ENCODE results near the gene ARSK. TPM values are rescaled to one million over a fixed set of nuclear protein-coding genes. Genes with fewer than 3 reads are reported as not detected.
"Not testable (repeated sequence)": the region's sequence is repeated elsewhere in the genome, so short reads cannot be mapped to it uniquely, and the experiment has no call there.

Gene ARSK
- total RNA-seq, 2 donors from 2014 or later = 6.4 to 7.2 TPM

GRCh38 chr5:95631255-95631958 lies 76.5 kb downstream of the ARSK start:
- ATAC-seq (replicated peaks in 1 of 2) (peak; percentile 13 to 16), DNase-seq (no peak)
- Mint-ChIP-seq H3K36me3 (ENCODE audit: insufficient read depth in 2 of 2) (peaks cover 6 to 12% of the 10 kb centered on the region in 2 donors), H3K27me3 (ENCODE audit: low read depth) (no peaks in the 10 kb centered on the region), H3K4me3 (peak overlapping the region; percentile 40 to 53), H3K27ac (peak overlapping the region; percentile 94), H3K4me1 (ENCODE audit: low read depth) (peaks cover 18% of the 10 kb centered on the region), H3K9me3 (peaks cover 4 to 6% of the 10 kb centered on the region in 2 donors)

GRCh38 chr5:95631991-95632675 lies 77.2 kb downstream of the ARSK start:
- H3K27me3 Mint-ChIP-seq (ENCODE audit: low read depth) = no peaks in the 10 kb centered on the region
- H3K9me3 Mint-ChIP-seq = peaks cover 4 to 6% of the 10 kb centered on the region in 2 donors
- DNase-seq = peak; percentile 77 to 81
- ATAC-seq (replicated peaks in 1 of 2) = peak; percentile 99
- H3K4me3 Mint-ChIP-seq = peak overlapping the region; percentile 40 to 53
- H3K36me3 Mint-ChIP-seq (ENCODE audit: insufficient read depth in 2 of 2) = peaks cover 6 to 12% of the 10 kb centered on the region in 2 donors
- H3K27ac Mint-ChIP-seq = peak overlapping the region; percentile 94
- peaks cover 18% of the 10 kb centered on the region for H3K4me1 Mint-ChIP-seq (ENCODE audit: low read depth)

- not testable (repeated sequence) for H3K27ac Mint-ChIP-seq; H3K9me3 Mint-ChIP-seq; ATAC-seq (replicated peaks in 1 of 2); H3K27me3 Mint-ChIP-seq (ENCODE audit: low read depth); DNase-seq; H3K4me3 Mint-ChIP-seq
- Mint-ChIP-seq H3K4me1 (ENCODE audit: low read depth) (peaks cover 18% of the 10 kb centered on the region), H3K36me3 (ENCODE audit: insufficient read depth in 2 of 2) (peaks cover 6 to 12% of the 10 kb centered on the region in 2 donors)
Observed at GRCh38 chr5:95632942-95633341, 78.0 kb downstream of the ARSK start.

GRCh38 chr5:95633671-95634070 lies 78.8 kb downstream of the ARSK start:
- Mint-ChIP-seq H3K9me3 (peaks cover 4 to 6% of the 10 kb centered on the region in 2 donors), H3K4me1 (ENCODE audit: low read depth) (peaks cover 18% of the 10 kb centered on the region)
- no peak for ATAC-seq (replicated peaks in 1 of 2)

GRCh38 chr5:95634081-95634480 lies 79.2 kb downstream of the ARSK start:
- Mint-ChIP-seq H3K27me3 (ENCODE audit: low read depth) (no peaks in the 10 kb centered on the region), H3K4me3 (no peak overlapping the region), H3K4me1 (ENCODE audit: low read depth) (peaks cover 18% of the 10 kb centered on the region), H3K36me3 (ENCODE audit: insufficient read depth in 2 of 2) (peaks cover 6 to 12% of the 10 kb centered on the region in 2 donors), H3K9me3 (peaks cover 4 to 6% of the 10 kb centered on the region in 2 donors), H3K27ac (no peak overlapping the region)
- DNase-seq (no peak), ATAC-seq (replicated peaks in 1 of 2) (no peak)

More at GRCh38 chr5:95633671-95634070, 78.8 kb downstream of the ARSK start:
- no peak overlapping the region for H3K27ac Mint-ChIP-seq
- DNase-seq = no peak
- H3K27me3 Mint-ChIP-seq (ENCODE audit: low read depth) = no peaks in the 10 kb centered on the region
- H3K36me3 Mint-ChIP-seq (ENCODE audit: insufficient read depth in 2 of 2) = peaks cover 6 to 12% of the 10 kb centered on the region in 2 donors
- no peak overlapping the region for H3K4me3 Mint-ChIP-seq

GRCh38 chr5:95638632-95639031 lies 83.7 kb downstream of the ARSK start:
- H3K4me3 Mint-ChIP-seq = no peak overlapping the region
- no peaks in the 10 kb centered on the region for H3K9me3 Mint-ChIP-seq
- no peaks in the 10 kb centered on the region for H3K4me1 Mint-ChIP-seq (ENCODE audit: low read depth)
- peaks cover under 1% of the 10 kb centered on the region in 2 donors for H3K36me3 Mint-ChIP-seq (ENCODE audit: insufficient read depth in 2 of 2)
- no peak overlapping the region for H3K27ac Mint-ChIP-seq
- no peaks in the 10 kb centered on the region for H3K27me3 Mint-ChIP-seq (ENCODE audit: low read depth)
- ATAC-seq (replicated peaks in 1 of 2) (no peak), DNase-seq (no peak)

GRCh38 chr5:95641741-95642220 lies 86.9 kb downstream of the ARSK start:
- no peaks in the 10 kb centered on the region for H3K27me3 Mint-ChIP-seq (ENCODE audit: low read depth)
- no peaks in the 10 kb centered on the region for H3K36me3 Mint-ChIP-seq (ENCODE audit: insufficient read depth in 2 of 2)
- H3K4me3 Mint-ChIP-seq = no peak overlapping the region
- H3K9me3 Mint-ChIP-seq = no peaks in the 10 kb centered on the region
- H3K27ac Mint-ChIP-seq = no peak overlapping the region
- H3K4me1 Mint-ChIP-seq (ENCODE audit: low read depth) = peaks cover 23% of the 10 kb centered on the region
- no peak for ATAC-seq (replicated peaks in 1 of 2)
- no peak for DNase-seq

- peaks cover 27% of the 10 kb centered on the region for H3K4me1 Mint-ChIP-seq (ENCODE audit: low read depth)
- no peak overlapping the region for H3K27ac Mint-ChIP-seq
Observed at GRCh38 chr5:95643152-95643551, 88.3 kb downstream of the ARSK start.

GRCh38 chr5:95644351-95645042 lies 89.6 kb downstream of the ARSK start:
- ATAC-seq (replicated peaks in 1 of 2) = no peak
- peak overlapping the region in 1 of 2 donors; percentile 9 for H3K4me3 Mint-ChIP-seq
- no peaks in the 10 kb centered on the region for H3K9me3 Mint-ChIP-seq
- no peak overlapping the region for H3K27ac Mint-ChIP-seq
- H3K4me1 Mint-ChIP-seq (ENCODE audit: low read depth) = peaks cover 29% of the 10 kb centered on the region
- no peaks in the 10 kb centered on the region for H3K36me3 Mint-ChIP-seq (ENCODE audit: insufficient read depth in 2 of 2)
- DNase-seq = peak; percentile 34 to 54
- no peaks in the 10 kb centered on the region for H3K27me3 Mint-ChIP-seq (ENCODE audit: low read depth)

More at GRCh38 chr5:95643152-95643551, 88.3 kb downstream of the ARSK start:
- no peak for ATAC-seq (replicated peaks in 1 of 2)
- no peaks in the 10 kb centered on the region for H3K36me3 Mint-ChIP-seq (ENCODE audit: insufficient read depth in 2 of 2)
- no peaks in the 10 kb centered on the region for H3K9me3 Mint-ChIP-seq
- H3K4me3 Mint-ChIP-seq = no peak overlapping the region
- H3K27me3 Mint-ChIP-seq (ENCODE audit: low read depth) = no peaks in the 10 kb centered on the region
- DNase-seq = no peak

GRCh38 chr5:95646226-95646568 lies 91.3 kb downstream of the ARSK start:
- H3K36me3 Mint-ChIP-seq (ENCODE audit: insufficient read depth in 2 of 2); ATAC-seq (replicated peaks in 1 of 2); DNase-seq; H3K27me3 Mint-ChIP-seq (ENCODE audit: low read depth); H3K9me3 Mint-ChIP-seq: not testable (repeated sequence)
- Mint-ChIP-seq H3K4me1 (ENCODE audit: low read depth) (peaks cover 29% of the 10 kb centered on the region), H3K27ac (peak overlapping the region; percentile 70), H3K4me3 (peak overlapping the region; percentile 81 to 86)

GRCh38 chr5:95646569-95647431 lies 91.9 kb downstream of the ARSK start, which contains the start of gene RFESD:
RFESD (plus strand) TSS chr5:95646777; CDS start chr5:95652272, 5,495 bp downstream.
- Mint-ChIP-seq H3K27ac (peak within 1 kb of the TSS; percentile 91), H3K4me3 (peak within 1 kb of the TSS; percentile 81 to 86), H3K36me3 (ENCODE audit: insufficient read depth in 2 of 2) (no peaks in the 10 kb centered on the region), H3K9me3 (no peaks in the 10 kb centered on the region), H3K27me3 (ENCODE audit: low read depth) (no peaks in the 10 kb centered on the region), H3K4me1 (ENCODE audit: low read depth) (peaks cover 29% of the 10 kb centered on the region)
- DNase-seq = peak; percentile 97 to 98
- peak; percentile 97 to 98 for ATAC-seq (replicated peaks in 1 of 2)
